HG03558 (cell line): Measurements from ENCODE around the gene PTMS.

ENCODE experiments used
- ATAC-seq: cut with Tn5 transposase; IDR thresholded peaks from one replicate; pipeline ENCODE4 v1.9.1; 2021; ENCODE audit warnings: moderate number of reproducible peaks; ENCODE audit not compliant: unreplicated experiment; ENCODE audit errors: extremely low read depth

The PTMS gene

DNA sequence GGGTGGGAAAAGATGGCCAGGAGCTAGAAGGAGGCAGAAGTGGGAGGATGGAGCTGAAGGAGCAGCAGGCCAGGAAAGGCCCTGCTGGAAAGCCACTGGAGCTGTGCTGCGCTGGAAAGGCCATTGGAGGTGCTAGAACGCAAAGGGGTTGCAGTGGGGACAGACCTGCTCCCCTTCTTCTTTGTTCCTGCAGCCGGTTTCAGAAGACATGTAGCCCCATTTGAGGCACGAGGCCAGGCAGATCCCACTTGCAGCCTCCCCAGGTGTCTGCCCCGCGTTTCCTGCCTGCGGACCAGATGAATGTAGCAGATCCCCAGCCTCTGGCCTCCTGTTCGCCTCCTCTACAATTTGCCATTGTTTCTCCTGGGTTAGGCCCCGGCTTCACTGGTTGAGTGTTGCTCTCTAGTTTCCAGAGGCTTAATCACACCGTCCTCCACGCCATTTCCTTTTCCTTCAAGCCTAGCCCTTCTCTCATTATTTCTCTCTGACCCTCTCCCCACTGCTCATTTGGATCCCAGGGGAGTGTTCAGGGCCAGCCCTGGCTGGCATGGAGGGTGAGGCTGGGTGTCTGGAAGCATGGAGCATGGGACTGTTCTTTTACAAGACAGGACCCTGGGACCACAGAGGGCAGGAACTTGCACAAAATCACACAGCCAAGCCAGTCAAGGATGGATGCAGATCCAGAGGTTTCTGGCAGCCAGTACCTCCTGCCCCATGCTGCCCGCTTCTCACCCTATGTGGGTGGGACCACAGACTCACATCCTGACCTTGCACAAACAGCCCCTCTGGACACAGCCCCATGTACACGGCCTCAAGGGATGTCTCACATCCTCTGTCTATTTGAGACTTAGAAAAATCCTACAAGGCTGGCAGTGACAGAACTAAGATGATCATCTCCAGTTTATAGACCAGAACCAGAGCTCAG, 53.2 kb downstream of the PTMS start:
- ATAC-seq = no peak

DNA sequence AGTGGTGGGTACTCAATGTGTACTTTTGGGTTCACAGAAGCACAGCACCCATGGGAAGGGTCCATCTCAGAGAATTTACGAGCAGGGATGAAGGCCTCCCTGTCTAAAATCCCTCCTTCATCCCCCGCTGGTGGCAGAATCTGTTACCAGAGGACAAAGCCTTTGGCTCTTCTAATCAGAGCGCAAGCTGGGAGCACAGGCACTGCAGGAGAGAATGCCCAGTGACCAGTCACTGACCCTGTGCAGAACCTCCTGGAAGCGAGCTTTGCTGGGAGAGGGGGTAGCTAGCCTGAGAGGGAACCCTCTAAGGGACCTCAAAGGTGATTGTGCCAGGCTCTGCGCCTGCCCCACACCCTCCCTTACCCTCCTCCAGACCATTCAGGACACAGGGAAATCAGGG, 54.0 kb downstream of the PTMS start:
- ATAC-seq = no peak
